Fibroblast of pulmonary artery (primary cell): ENCODE measurements around the gene KNL1.

Source experiments
- DNase-seq: peaks from one replicate; pipeline ENCODE4 v3.0.0-alpha.2; 2010; ENCODE audit warnings: low read depth
- H3K4me3 ChIP-seq: replicated peaks from 2 replicates; pipeline ENCODE4 v1.5.1; 2011; ENCODE audit warnings: low read depth, mild to moderate bottlenecking, control low read depth, low read length, moderate library complexity
- TF ChIP-seq, protein P1 (sequence below): IDR thresholded peaks from 2 replicates; pipeline ENCODE4 v1.5.1; 2011; ENCODE audit warnings: mild to moderate bottlenecking, control low read depth, low read length, inconsistent platforms; ENCODE audit errors: missing control alignments

The KNL1 gene

DNA sequence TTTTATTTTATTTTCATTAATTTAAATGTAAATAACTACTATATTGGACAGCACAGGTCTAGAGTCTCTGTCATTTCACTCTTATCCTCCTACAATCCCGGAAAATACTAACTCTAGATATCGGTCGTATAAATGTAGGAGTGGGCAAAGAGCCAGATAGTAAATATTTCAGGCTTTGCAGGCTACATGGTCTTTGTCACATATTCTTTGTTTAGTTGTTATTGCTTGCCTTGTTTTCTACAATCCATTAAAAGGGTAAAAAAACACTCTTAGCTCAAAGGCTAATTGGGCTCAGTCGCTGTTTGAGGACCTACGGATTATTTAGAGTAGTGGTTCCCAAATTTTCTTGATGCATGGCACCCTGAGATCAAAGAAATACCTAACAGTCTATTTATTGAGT is 1.7 kb downstream of the KNL1 start:
- TF ChIP-seq, protein P1, sequence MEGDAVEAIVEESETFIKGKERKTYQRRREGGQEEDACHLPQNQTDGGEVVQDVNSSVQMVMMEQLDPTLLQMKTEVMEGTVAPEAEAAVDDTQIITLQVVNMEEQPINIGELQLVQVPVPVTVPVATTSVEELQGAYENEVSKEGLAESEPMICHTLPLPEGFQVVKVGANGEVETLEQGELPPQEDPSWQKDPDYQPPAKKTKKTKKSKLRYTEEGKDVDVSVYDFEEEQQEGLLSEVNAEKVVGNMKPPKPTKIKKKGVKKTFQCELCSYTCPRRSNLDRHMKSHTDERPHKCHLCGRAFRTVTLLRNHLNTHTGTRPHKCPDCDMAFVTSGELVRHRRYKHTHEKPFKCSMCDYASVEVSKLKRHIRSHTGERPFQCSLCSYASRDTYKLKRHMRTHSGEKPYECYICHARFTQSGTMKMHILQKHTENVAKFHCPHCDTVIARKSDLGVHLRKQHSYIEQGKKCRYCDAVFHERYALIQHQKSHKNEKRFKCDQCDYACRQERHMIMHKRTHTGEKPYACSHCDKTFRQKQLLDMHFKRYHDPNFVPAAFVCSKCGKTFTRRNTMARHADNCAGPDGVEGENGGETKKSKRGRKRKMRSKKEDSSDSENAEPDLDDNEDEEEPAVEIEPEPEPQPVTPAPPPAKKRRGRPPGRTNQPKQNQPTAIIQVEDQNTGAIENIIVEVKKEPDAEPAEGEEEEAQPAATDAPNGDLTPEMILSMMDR: no peak
- no peak overlapping the region for H3K4me3 ChIP-seq
- DNase-seq: no peak

DNA sequence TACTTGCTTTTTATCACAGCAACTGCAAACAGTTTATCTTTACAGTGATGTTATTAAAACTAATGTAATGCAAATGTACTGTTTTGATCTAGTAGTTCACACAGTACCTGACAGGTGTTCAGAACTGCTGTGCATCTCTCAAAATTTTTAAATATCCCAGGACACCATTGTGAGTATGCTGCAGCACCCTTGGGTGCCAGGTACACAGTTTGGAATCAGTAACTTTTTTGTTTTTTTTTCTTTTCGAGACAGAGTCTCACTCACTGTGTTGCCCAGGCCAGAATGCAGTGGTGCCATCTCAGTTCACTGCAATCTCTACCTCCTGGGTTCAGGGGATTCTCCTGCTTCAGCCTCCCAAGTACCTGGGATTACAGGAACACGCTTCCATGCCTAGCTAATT is 3.0 kb downstream of the KNL1 start:
- DNase-seq: no peak
- H3K4me3 ChIP-seq: no peak overlapping the region
- TF ChIP-seq, protein P1: no peak

DNA sequence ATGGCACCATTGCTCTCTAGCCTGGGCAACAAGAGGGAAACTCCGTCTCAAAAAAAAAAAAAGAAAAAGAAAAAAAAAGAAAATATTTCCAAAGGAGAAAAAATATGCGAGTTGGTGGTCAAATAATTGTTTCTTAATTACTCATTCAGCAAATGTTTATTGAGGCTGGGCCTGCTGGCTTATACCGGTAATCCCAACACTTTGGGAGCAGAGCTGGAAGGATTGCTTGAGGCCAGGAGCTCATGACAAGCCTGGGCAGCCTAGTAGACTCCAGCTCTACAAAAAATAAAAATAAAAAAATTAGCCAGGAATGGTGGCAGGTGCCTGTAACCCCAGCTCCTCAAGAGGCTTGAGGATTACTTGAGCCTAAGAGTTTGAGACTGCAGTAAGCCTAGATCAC is 4.1 kb downstream of the KNL1 start:
- DNase-seq: no peak
- TF ChIP-seq, protein P1: no peak
- no peak overlapping the region for H3K4me3 ChIP-seq

DNA sequence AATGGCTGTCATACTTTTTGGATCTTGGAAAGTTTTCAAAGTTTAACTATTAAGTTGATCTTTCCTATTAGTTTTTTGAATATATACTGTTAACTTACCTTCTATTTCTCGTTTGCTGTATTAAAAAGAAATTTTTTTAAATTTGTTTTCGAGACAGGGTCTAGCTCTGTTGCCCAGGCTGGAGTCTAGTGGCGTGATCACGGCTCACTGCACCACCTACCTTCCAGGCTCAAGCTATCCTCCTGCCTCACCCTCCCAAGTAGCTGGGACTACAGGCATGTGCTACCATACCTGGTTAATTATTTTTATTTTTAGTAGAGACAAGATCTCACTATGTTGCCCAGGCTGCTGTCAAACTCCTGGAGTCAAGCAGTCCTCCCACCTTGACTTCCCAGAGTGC is 4.6 kb downstream of the KNL1 start:
- no peak for DNase-seq
- TF ChIP-seq, protein P1: no peak
- H3K4me3 ChIP-seq: no peak overlapping the region

DNA sequence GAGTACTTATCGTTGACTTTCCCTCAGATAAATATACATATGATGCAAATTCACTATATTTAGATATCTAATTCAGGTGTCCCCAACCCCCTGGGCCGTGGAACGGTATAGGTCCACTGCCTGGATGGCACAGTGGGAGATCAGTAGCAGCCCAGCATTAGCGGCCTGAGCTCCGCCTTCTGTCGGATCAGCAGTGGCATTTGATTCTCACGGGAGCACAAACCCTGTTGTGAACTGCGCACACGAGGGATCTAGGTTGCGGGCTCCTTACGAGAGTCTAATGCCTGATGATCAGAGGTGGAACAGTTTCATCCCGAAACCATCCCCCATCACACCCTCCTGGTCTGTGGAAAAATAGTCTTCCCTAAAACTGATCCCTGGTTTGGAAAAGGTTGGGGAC is 6.9 kb downstream of the KNL1 start:
- H3K4me3 ChIP-seq: no peak overlapping the region
- DNase-seq: no peak
- TF ChIP-seq, protein P1: no peak

DNA sequence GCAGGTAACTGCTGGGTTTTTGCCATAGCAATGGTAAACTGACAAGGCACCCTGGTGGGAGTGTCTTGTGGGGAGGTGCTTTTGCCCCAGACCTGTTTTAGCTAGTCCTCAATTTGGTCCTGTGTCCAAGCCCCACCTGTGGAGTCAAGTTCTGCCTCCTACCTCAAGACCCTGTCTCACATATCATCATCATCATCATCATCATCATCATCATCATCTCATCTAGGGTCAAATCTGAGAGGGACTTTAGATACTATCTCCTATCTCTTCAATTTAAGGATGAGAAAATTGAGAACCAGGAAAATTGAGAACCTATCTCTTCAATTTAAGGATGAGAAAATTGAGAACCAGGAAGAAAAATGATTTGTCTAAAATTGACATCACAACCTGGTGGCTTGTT is 9.9 kb downstream of the KNL1 start:
- TF ChIP-seq, protein P1: no peak
- no peak overlapping the region for H3K4me3 ChIP-seq
- no peak for DNase-seq

DNA sequence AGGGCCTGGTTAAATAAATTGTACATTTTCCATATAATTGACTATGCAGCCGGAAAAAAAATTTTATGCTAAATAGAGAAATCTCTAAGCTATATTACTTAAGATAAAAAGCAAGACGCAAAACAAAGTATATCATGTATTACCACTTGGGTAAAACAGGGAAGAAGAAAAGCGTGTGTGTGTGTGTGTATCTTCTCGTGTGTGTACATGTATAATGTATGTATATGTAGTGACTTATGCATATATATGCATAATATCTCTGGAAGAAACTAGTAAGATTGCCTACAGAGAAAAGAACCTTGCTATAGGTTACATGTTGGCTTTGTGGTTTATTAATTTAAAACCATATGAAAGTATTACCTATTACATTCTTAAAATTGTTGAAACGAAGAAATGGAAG is 19.0 kb downstream of the KNL1 start:
- TF ChIP-seq, protein P1: no peak
- no peak overlapping the region for H3K4me3 ChIP-seq
- no peak for DNase-seq
